Mucosa of rectum (tissue), 2 donors: ENCODE measurements around the gene TMEM121.
"Not testable (repeated sequence)": the region's sequence is repeated elsewhere in the genome, so short reads cannot be mapped to it uniquely, and the experiment has no call there.

Experiments
- H3K27ac ChIP-seq, 2 donors: one replicate each; pipeline ENCODE4 v1.7.0; 2013; ENCODE audit warnings: inconsistent platforms in 2 of 2, low read depth in 2 of 2, low read length in 2 of 2
- H3K27me3 ChIP-seq, 2 donors: one replicate each; pipeline ENCODE4 v1.7.0; 2013; ENCODE audit warnings: low read length in 2 of 2; ENCODE audit not compliant: control insufficient read depth in 2 of 2, insufficient read depth in 2 of 2
- H3K36me3 ChIP-seq, 2 donors: one replicate each; pipeline ENCODE4 v1.7.0; 2013; ENCODE audit warnings: low read length in 2 of 2; ENCODE audit not compliant: control insufficient read depth in 2 of 2, insufficient read depth in 2 of 2
- H3K4me1 ChIP-seq, 2 donors: one replicate each; pipeline ENCODE4 v1.7.0; 2013; ENCODE audit warnings: low read length in 2 of 2, mild to moderate bottlenecking in 1 of 2; ENCODE audit not compliant: control insufficient read depth in 2 of 2, insufficient read depth in 2 of 2
- H3K4me3 ChIP-seq, 2 donors: one replicate each; pipeline ENCODE4 v1.7.0; 2013; ENCODE audit warnings: low read length in 2 of 2
- H3K9ac ChIP-seq, 2 donors: one replicate each; pipeline ENCODE4 v1.7.0; 2013; ENCODE audit warnings: low read length in 2 of 2, low read depth in 1 of 2, mild to moderate bottlenecking in 1 of 2
- H3K9me3 ChIP-seq, 2 donors: one replicate each; pipeline ENCODE4 v1.7.0; 2013; ENCODE audit warnings: low read length in 2 of 2; ENCODE audit not compliant: control insufficient read depth in 2 of 2
- donor health status: healthy.
- donor health status: Normal muscosa, but diverticular disease.

Gene TMEM121

GRCh38 chr14:105563347-105563737 is 37.0 kb downstream of the TMEM121 start:
- Histone ChIP-seq H3K27ac (peak overlapping the region in 1 of 2 donors; percentile 32), H3K4me3 (no peak overlapping the region), H3K27me3 (no peaks in the 10 kb centered on the region), H3K36me3 (no peaks in the 10 kb centered on the region), H3K4me1 (no peaks in the 10 kb centered on the region), H3K9ac (no peak overlapping the region), H3K9me3 (no peaks in the 10 kb centered on the region)

GRCh38 chr14:105564536-105564935 is 38.2 kb downstream of the TMEM121 start:
- not testable (repeated sequence) for H3K4me1 ChIP-seq, H3K27ac ChIP-seq, H3K27me3 ChIP-seq, H3K36me3 ChIP-seq, H3K4me3 ChIP-seq, H3K9me3 ChIP-seq, H3K9ac ChIP-seq

GRCh38 chr14:105565185-105565919 is 39.0 kb downstream of the TMEM121 start:
- not testable (repeated sequence) for H3K36me3 ChIP-seq, H3K9me3 ChIP-seq, H3K4me1 ChIP-seq, H3K9ac ChIP-seq, H3K27me3 ChIP-seq, H3K4me3 ChIP-seq
- H3K27ac ChIP-seq = peak overlapping the region; percentile 3 to 58

- not testable (repeated sequence) for H3K9ac ChIP-seq, H3K9me3 ChIP-seq, H3K4me1 ChIP-seq, H3K4me3 ChIP-seq, H3K36me3 ChIP-seq, H3K27me3 ChIP-seq
- peak overlapping the region in 1 of 2 donors; percentile 67 for H3K27ac ChIP-seq
Measured at GRCh38 chr14:105566248-105567163, 40.1 kb downstream of the TMEM121 start.

GRCh38 chr14:105567164-105568103 is 41.1 kb downstream of the TMEM121 start:
- H3K4me1 ChIP-seq = not testable (repeated sequence)
- H3K27ac ChIP-seq = peak overlapping the region; percentile 14 to 67

GRCh38 chr14:105568140-105568843 is 41.9 kb downstream of the TMEM121 start:
- H3K9me3 ChIP-seq, H3K9ac ChIP-seq, H3K27me3 ChIP-seq, H3K36me3 ChIP-seq, H3K4me3 ChIP-seq, H3K4me1 ChIP-seq: not testable (repeated sequence)
- peak overlapping the region in 1 of 2 donors; percentile 67 for H3K27ac ChIP-seq

More at GRCh38 chr14:105567164-105568103, 41.1 kb downstream of the TMEM121 start:
- not testable (repeated sequence) for H3K36me3 ChIP-seq, H3K9ac ChIP-seq, H3K9me3 ChIP-seq, H3K4me3 ChIP-seq, H3K27me3 ChIP-seq

- H3K36me3 ChIP-seq = no peaks in the 10 kb centered on the region
- H3K27me3 ChIP-seq = no peaks in the 10 kb centered on the region
- no peaks in the 10 kb centered on the region for H3K9me3 ChIP-seq
- H3K27ac ChIP-seq = peak overlapping the region; percentile 64 to 67
- no peaks in the 10 kb centered on the region for H3K4me1 ChIP-seq
- no peak overlapping the region for H3K4me3 ChIP-seq
- no peak overlapping the region for H3K9ac ChIP-seq
Measured at GRCh38 chr14:105568859-105569766, 42.7 kb downstream of the TMEM121 start.

GRCh38 chr14:105570482-105570881 is 44.1 kb downstream of the TMEM121 start:
- no peaks in the 10 kb centered on the region for H3K27me3 ChIP-seq
- no peaks in the 10 kb centered on the region for H3K36me3 ChIP-seq
- H3K9ac ChIP-seq = no peak overlapping the region
- no peaks in the 10 kb centered on the region for H3K4me1 ChIP-seq
- peak overlapping the region in 1 of 2 donors; percentile 19 for H3K27ac ChIP-seq
- no peak overlapping the region for H3K4me3 ChIP-seq
- H3K9me3 ChIP-seq = no peaks in the 10 kb centered on the region
